Lung (tissue), 16 donors: ENCODE results near the gene SLC38A6. TPM values are rescaled to one million over a fixed set of nuclear protein-coding genes. Genes with fewer than 3 reads are reported as not detected.

Experiments
- ATAC-seq: fragments of 200-7000 bp; cut with Tn5 transposase; one replicate; pipeline ENCODE4 v1.9.1; 2020; ENCODE audit warnings: moderate number of reproducible peaks; ENCODE audit not compliant: insufficient read depth, low FRiP score
- DNase-seq, 3 donors: peaks; one replicate each; pipeline ENCODE4 v3.0.0-alpha.2; 2013 to 2017
- H3K27ac ChIP-seq, 2 donors: one replicate each; pipeline ENCODE4 v1.5.1; 2013; ENCODE audit warnings: mild to moderate bottlenecking in 2 of 2, moderate library complexity in 2 of 2, control low read depth in 1 of 2, inconsistent platforms in 1 of 2, low read depth in 1 of 2, low read length in 1 of 2
- H3K27me3 ChIP-seq, 3 donors: one replicate each; pipeline ENCODE4 v1.5.1; 2013; ENCODE audit warnings: low read length in 2 of 3; ENCODE audit not compliant: control insufficient read depth in 3 of 3, insufficient read depth in 3 of 3
- H3K36me3 ChIP-seq, 4 donors: one replicate each; pipeline ENCODE4 v1.5.1; 2013; ENCODE audit warnings: low read length in 4 of 4, mild to moderate bottlenecking in 1 of 4, moderate library complexity in 1 of 4; ENCODE audit not compliant: control insufficient read depth in 4 of 4, insufficient read depth in 4 of 4
- H3K4me1 ChIP-seq, 5 donors: one replicate each; pipeline ENCODE4 v1.5.1; 2013; ENCODE audit warnings: low read length in 5 of 5, mild to moderate bottlenecking in 2 of 5, moderate library complexity in 1 of 5; ENCODE audit not compliant: control insufficient read depth in 5 of 5, insufficient read depth in 5 of 5
- H3K4me3 ChIP-seq: one replicate; pipeline ENCODE4 v1.5.1; 2013; ENCODE audit warnings: mild to moderate bottlenecking, control low read depth, moderate library complexity
- H3K9ac ChIP-seq, 2 donors: one replicate each; pipeline ENCODE4 v1.5.1; 2013; ENCODE audit warnings: low read length in 2 of 2, control low read depth in 1 of 2; ENCODE audit not compliant: insufficient read depth in 1 of 2
- H3K9me3 ChIP-seq, 4 donors: one replicate each; pipeline ENCODE4 v1.5.1; 2013; ENCODE audit warnings: low read length in 3 of 4, mild to moderate bottlenecking in 1 of 4, moderate library complexity in 1 of 4; ENCODE audit not compliant: control insufficient read depth in 4 of 4, insufficient read depth in 3 of 4
- WGBS, 2 donors: extraction: QIAGEN DNeasy Blood & Tissue Kit; methylation state at CpG; one replicate each; pipeline ENCODE4 v1.1.7; 2013; 5-methylcytosine and 5-hydroxymethylcytosine counted together
- long read RNA-seq, 5 donors: transcript quantifications; one replicate each; lab custom pipeline, GENCODE V29; 2026
- polyA plus RNA-seq, 2 donors: library from polyadenylated mRNA; stranded (reverse); fragments of 200-250 nt; gene quantifications; one replicate each; pipeline ENCODE4 v1.2.1, GENCODE V29; 2013
- total RNA-seq, 2 donors: library from RNA; depleted of rRNA in 1 of 2; stranded (reverse); fragments of >200 nt in 1 of 2; gene quantifications; one replicate each; pipeline ENCODE4 v1.2.1, GENCODE V29; 2014 to 2021
- TF ChIP-seq, protein P1 (sequence below): IDR thresholded peaks from 2 replicates; pipeline ENCODE4 v1.5.1; 2012; ENCODE audit warnings: mild to moderate bottlenecking; ENCODE audit errors: control extremely low read depth, extremely low read depth
- donor health status: control.
- donor health status: control.
- donor health status: Bipolar disorder and iron deficiency.
- donor health status: healthy.
- donor health status: DM: yes; HTN: yes; CAD: no.

The SLC38A6 gene
- total RNA-seq (10 to 100 TPM; 21.8 to 62.4 TPM), polyA plus RNA-seq (10 to 100 TPM in 1 of 2 donors, 1 to 10 TPM in 1; 10.0 to 28.2 TPM)
- long read RNA-seq, donor 1, partial matches to known transcripts = 14 of 15 reads
- long read RNA-seq, donor 1, other reads (novel, unspliced or antisense) = 0 of 15 reads
- long read RNA-seq, donor 2 = 0 reads
- long read RNA-seq, donor 3, partial matches to known transcripts = 0 of 1 reads
- long read RNA-seq, donor 3, other reads (novel, unspliced or antisense) = 0 of 1 reads
- long read RNA-seq, donor 4, partial matches to known transcripts = 0 of 1 reads
- long read RNA-seq, donor 4, other reads (novel, unspliced or antisense) = 0 of 1 reads
- long read RNA-seq, donor 5, partial matches to known transcripts = 0 of 1 reads
- long read RNA-seq, donor 5, other reads (novel, unspliced or antisense) = 0 of 1 reads

GRCh38 chr14:60980811-60981632 lies at the start of gene SLC38A6, which contains the start of gene TRMT5:
TSS of gene SLC38A6 (plus strand) at chr14:60981245. CDS start at chr14:60981278, 33 bp downstream.
TSS of gene TRMT5 (minus strand) at chr14:60981079. CDS start at chr14:60980973, 106 bp downstream.
- Histone ChIP-seq H3K36me3 (peaks cover 0 to 3% (median under 1%) of the 10 kb centered on the region in 4 donors), H3K4me1 (peaks cover 0 to 21% (median 5%) of the 10 kb centered on the region in 5 donors), H3K9me3 (no peaks in the 10 kb centered on the region), H3K27me3 (no peaks in the 10 kb centered on the region), H3K27ac (peak within 1 kb of the TSS; percentile 68 to 95), H3K9ac (peak within 1 kb of the TSS; percentile 85 to 86), H3K4me3 (peak within 1 kb of the TSS; percentile 94)
- TF ChIP-seq, protein P1, sequence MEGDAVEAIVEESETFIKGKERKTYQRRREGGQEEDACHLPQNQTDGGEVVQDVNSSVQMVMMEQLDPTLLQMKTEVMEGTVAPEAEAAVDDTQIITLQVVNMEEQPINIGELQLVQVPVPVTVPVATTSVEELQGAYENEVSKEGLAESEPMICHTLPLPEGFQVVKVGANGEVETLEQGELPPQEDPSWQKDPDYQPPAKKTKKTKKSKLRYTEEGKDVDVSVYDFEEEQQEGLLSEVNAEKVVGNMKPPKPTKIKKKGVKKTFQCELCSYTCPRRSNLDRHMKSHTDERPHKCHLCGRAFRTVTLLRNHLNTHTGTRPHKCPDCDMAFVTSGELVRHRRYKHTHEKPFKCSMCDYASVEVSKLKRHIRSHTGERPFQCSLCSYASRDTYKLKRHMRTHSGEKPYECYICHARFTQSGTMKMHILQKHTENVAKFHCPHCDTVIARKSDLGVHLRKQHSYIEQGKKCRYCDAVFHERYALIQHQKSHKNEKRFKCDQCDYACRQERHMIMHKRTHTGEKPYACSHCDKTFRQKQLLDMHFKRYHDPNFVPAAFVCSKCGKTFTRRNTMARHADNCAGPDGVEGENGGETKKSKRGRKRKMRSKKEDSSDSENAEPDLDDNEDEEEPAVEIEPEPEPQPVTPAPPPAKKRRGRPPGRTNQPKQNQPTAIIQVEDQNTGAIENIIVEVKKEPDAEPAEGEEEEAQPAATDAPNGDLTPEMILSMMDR = no peak
- WGBS, 2 donors = 0% methylated on average over 59 of the region's 59 CpGs
- ATAC-seq (peak; percentile 94), DNase-seq (peak; percentile 96 to 97 (median 96))

DNA sequence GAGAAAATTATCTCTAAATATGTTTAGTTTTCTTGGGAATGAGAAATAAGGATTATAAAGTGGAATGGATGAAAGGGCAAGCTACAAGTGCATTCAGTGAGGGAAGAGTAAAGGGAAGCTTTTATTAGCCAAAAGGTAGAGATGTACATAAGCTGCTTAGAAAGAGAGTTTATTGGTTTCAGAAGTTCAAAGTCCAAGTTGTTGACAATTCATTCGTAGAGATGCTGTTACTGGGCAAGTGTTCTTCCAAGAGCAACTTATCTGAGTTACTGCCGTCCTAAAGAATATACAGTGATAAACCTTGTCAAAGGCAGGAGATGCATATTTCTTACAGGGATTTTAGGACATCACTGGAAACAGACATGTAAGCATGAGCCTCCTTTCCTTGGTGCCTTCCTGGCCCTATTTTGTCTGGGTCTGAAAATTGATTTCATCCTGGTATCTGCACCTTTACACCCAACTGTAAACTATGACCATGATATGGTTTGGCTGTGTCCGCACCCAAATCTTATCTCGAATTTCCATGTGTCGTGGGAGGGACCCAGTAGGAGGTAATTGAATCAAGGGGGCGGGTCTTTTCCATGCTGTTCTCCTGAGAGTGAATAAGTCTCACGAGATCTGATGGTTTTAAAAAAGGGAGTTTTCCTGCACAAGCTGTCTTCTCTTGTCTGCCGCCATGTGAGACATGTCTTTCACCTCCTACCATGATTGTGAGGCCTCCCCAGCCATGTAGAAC lies 47.0 kb upstream of the SLC38A6 start:
- WGBS, 2 donors = 92 to 97% methylated on average over 8 of the region's 8 CpGs
- no peak for ATAC-seq
- H3K4me3 ChIP-seq = no peak overlapping the region
- DNase-seq = no peak
- H3K36me3 ChIP-seq = no peaks in the 10 kb centered on the region
- H3K9me3 ChIP-seq = peaks cover 0 to 2% (median 0%) of the 10 kb centered on the region in 4 donors
- TF ChIP-seq, protein P1 = no peak
- H3K4me1 ChIP-seq = no peaks in the 10 kb centered on the region
- H3K27me3 ChIP-seq = no peaks in the 10 kb centered on the region
- H3K9ac ChIP-seq = no peak overlapping the region
- no peak overlapping the region for H3K27ac ChIP-seq

DNA sequence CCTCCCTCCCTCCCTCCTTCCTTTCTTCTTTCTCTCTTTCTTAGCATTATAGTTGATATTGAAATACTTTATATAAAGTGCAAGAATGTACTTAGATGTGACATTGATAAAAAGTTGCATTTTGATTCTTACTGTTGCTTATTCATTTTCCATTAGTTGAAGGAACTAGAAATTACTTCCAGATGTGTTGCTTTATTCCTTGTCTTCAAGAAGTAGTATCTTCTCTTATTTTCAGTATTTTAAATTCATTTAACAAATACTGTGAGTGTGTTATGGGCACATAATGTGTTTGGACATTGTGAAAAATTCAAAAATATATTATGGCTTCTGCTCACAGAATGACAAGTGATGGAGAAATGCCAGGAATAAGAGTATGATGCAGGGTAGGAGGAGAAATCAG lies 45.7 kb upstream of the SLC38A6 start:
- Histone ChIP-seq H3K9me3 (peaks cover 0 to 2% (median 0%) of the 10 kb centered on the region in 4 donors), H3K9ac (no peak overlapping the region), H3K27me3 (no peaks in the 10 kb centered on the region), H3K4me1 (no peaks in the 10 kb centered on the region), H3K4me3 (no peak overlapping the region), H3K27ac (no peak overlapping the region), H3K36me3 (no peaks in the 10 kb centered on the region)
- TF ChIP-seq, protein P1 = no peak
- no peak for ATAC-seq
- DNase-seq = no peak
